ENCODE data around the gene CD55. TPM values are rescaled to one million over a fixed set of nuclear protein-coding genes. Genes with fewer than 3 reads are reported as not detected.

Gene CD55
- polyA plus RNA-seq, 1 donor from 2014 or later, result 1.4 TPM

DNA sequence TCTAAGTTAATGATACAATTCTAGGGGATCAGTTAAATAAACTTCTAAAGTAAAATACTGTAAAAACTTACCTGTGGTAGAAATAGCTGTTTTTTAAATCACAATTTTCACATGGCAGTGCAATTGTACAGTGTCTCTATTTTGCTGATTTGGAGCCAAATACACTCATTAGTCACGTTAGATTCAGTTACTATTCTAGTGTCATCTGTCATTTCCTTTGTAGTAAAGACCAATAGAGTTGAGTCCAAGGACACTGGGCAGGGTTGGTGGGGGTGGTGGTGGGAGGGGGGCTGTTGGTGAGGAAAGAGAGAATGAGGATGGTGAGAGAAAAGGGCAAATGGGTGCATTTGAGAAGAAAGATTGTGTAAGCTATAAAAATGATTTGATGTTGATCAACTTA, 33.6 kb downstream of the CD55 start:
- Histone ChIP-seq H3K9me3 (ENCODE audit: low read length) (no peaks in the 10 kb centered on the region), H3F3A (ENCODE audit: insufficient read depth, low read length, poor library complexity, severe bottlenecking) (no peaks in the 10 kb centered on the region), H2AFZ (ENCODE audit: low read depth, low read length) (no peak overlapping the region), H3K9ac (ENCODE audit: low read length) (no peak overlapping the region), H3K79me2 (replicated peaks; ENCODE audit: insufficient read depth, low read length) (no peaks in the 10 kb centered on the region), H3K9me2 (ENCODE audit: insufficient read depth, low read length) (no peaks in the 10 kb centered on the region), H3K4me3 (ENCODE audit: low read length) (no peak overlapping the region), H3K4me2 (ENCODE audit: low read length) (no peak overlapping the region), H3K27ac (ENCODE audit: low read length) (no peak overlapping the region), H3K27me3 (ENCODE audit: insufficient read depth, low read depth, low read length) (no peaks in the 10 kb centered on the region), H3K36me3 (ENCODE audit: insufficient read depth, low read length) (no peaks in the 10 kb centered on the region), H4K20me1 (ENCODE audit: insufficient read depth) (no peaks in the 10 kb centered on the region)
- TF ChIP-seq SMC3 (conservative IDR thresholded peaks at IDR 0.05; ENCODE audit: poor library complexity) (no peak), RAD21 (conservative IDR thresholded peaks at IDR 0.05) (no peak), EP300 (conservative IDR thresholded peaks at IDR 0.05; ENCODE audit: poor library complexity, severe bottlenecking) (no peak), POLR2AphosphoS5 (IDR thresholded peaks at IDR 0.05) (no peak), MXI1 (conservative IDR thresholded peaks at IDR 0.05; ENCODE audit: poor library complexity, severe bottlenecking) (no peak), EZH2 (IDR thresholded peaks at IDR 0.05; ENCODE audit: borderline replicate concordance, insufficient read depth, low read length, poor library complexity, severe bottlenecking) (no peak), TAF1 (IDR thresholded peaks at IDR 0.05; ENCODE audit: low read depth) (no peak)
- TF ChIP-seq, protein P1, sequence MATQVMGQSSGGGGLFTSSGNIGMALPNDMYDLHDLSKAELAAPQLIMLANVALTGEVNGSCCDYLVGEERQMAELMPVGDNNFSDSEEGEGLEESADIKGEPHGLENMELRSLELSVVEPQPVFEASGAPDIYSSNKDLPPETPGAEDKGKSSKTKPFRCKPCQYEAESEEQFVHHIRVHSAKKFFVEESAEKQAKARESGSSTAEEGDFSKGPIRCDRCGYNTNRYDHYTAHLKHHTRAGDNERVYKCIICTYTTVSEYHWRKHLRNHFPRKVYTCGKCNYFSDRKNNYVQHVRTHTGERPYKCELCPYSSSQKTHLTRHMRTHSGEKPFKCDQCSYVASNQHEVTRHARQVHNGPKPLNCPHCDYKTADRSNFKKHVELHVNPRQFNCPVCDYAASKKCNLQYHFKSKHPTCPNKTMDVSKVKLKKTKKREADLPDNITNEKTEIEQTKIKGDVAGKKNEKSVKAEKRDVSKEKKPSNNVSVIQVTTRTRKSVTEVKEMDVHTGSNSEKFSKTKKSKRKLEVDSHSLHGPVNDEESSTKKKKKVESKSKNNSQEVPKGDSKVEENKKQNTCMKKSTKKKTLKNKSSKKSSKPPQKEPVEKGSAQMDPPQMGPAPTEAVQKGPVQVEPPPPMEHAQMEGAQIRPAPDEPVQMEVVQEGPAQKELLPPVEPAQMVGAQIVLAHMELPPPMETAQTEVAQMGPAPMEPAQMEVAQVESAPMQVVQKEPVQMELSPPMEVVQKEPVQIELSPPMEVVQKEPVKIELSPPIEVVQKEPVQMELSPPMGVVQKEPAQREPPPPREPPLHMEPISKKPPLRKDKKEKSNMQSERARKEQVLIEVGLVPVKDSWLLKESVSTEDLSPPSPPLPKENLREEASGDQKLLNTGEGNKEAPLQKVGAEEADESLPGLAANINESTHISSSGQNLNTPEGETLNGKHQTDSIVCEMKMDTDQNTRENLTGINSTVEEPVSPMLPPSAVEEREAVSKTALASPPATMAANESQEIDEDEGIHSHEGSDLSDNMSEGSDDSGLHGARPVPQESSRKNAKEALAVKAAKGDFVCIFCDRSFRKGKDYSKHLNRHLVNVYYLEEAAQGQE (IDR thresholded peaks at IDR 0.05; ENCODE audit: borderline replicate concordance), result no peak
- TF ChIP-seq, protein P2, sequence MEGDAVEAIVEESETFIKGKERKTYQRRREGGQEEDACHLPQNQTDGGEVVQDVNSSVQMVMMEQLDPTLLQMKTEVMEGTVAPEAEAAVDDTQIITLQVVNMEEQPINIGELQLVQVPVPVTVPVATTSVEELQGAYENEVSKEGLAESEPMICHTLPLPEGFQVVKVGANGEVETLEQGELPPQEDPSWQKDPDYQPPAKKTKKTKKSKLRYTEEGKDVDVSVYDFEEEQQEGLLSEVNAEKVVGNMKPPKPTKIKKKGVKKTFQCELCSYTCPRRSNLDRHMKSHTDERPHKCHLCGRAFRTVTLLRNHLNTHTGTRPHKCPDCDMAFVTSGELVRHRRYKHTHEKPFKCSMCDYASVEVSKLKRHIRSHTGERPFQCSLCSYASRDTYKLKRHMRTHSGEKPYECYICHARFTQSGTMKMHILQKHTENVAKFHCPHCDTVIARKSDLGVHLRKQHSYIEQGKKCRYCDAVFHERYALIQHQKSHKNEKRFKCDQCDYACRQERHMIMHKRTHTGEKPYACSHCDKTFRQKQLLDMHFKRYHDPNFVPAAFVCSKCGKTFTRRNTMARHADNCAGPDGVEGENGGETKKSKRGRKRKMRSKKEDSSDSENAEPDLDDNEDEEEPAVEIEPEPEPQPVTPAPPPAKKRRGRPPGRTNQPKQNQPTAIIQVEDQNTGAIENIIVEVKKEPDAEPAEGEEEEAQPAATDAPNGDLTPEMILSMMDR (IDR thresholded peaks at IDR 0.05; ENCODE audit: poor library complexity, severe bottlenecking), result no peak

DNA sequence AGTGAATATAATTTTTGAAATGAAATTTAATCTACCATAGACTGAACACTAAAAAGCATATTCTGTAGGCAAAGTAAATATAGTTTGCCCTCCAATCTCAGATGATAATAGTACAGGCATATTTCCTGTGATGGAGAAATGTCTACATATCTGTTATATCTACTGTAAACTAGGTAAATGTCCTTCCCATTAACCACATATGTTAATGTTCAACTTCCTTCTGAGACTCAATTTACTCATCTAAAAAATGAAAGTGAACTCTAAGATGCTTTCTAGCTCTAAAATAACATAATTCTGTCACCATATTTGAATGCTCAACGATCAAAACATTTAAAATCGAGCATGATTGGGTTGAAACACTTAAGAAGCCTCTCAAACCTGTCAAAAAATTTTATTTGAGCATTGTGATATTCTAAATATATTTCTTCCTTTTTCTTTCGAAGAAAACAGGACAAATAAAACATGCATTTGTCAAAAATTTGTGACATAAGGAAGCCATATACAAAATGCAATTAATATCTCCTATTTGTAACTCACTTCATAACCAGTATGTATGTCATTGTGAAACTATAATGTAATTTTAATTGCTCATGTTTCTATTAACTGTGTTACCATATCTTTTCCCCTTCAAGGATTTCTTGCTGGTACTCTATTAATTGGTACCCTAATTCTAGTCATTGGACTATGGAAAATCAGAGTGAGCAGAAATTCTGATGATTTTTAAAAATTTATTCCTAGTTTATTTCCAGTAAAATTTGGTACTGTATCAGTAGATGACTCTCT, 34.2 kb downstream of the CD55 start:
- no peak overlapping the region for H2AFZ ChIP-seq (ENCODE audit: low read depth, low read length)
- H3K9me3 ChIP-seq (ENCODE audit: low read length), result no peaks in the 10 kb centered on the region
- no peaks in the 10 kb centered on the region for H4K20me1 ChIP-seq (ENCODE audit: insufficient read depth)
- H3K27me3 ChIP-seq (ENCODE audit: insufficient read depth, low read depth, low read length), result no peaks in the 10 kb centered on the region
- H3F3A ChIP-seq (ENCODE audit: insufficient read depth, low read length, poor library complexity, severe bottlenecking), result no peaks in the 10 kb centered on the region
- no peak overlapping the region for H3K9ac ChIP-seq (ENCODE audit: low read length)
- no peak overlapping the region for H3K27ac ChIP-seq (ENCODE audit: low read length)
- H3K36me3 ChIP-seq (ENCODE audit: insufficient read depth, low read length), result no peaks in the 10 kb centered on the region
- TF ChIP-seq EZH2 (IDR thresholded peaks at IDR 0.05; ENCODE audit: borderline replicate concordance, insufficient read depth, low read length, poor library complexity, severe bottlenecking), result no peak
- no peak for TF ChIP-seq SMC3 (conservative IDR thresholded peaks at IDR 0.05; ENCODE audit: poor library complexity)
- TF ChIP-seq POLR2AphosphoS5 (IDR thresholded peaks at IDR 0.05), result no peak
- TF ChIP-seq MXI1 (conservative IDR thresholded peaks at IDR 0.05; ENCODE audit: poor library complexity, severe bottlenecking), result no peak
- H3K9me2 ChIP-seq (ENCODE audit: insufficient read depth, low read length), result no peaks in the 10 kb centered on the region
- no peak overlapping the region for H3K4me2 ChIP-seq (ENCODE audit: low read length)
- H3K79me2 ChIP-seq (replicated peaks; ENCODE audit: insufficient read depth, low read length), result no peaks in the 10 kb centered on the region
- no peak overlapping the region for H3K4me3 ChIP-seq (ENCODE audit: low read length)

Data from neural cell (in vitro differentiated cells).